NCI-H2107 treated with DMSO at 0.1 percent for 48 hours (cell line): ENCODE data around the gene ALS2CL.
A peak's percentile ranks its signal among the peaks of the same experiment; 100 is the strongest.

Experiments
- DNase-seq: peaks from one replicate; lab custom pipeline; 2025; ENCODE audit not compliant: unreplicated experiment; lab: John Stamatoyannopoulos, UW

Gene ALS2CL

DNA sequence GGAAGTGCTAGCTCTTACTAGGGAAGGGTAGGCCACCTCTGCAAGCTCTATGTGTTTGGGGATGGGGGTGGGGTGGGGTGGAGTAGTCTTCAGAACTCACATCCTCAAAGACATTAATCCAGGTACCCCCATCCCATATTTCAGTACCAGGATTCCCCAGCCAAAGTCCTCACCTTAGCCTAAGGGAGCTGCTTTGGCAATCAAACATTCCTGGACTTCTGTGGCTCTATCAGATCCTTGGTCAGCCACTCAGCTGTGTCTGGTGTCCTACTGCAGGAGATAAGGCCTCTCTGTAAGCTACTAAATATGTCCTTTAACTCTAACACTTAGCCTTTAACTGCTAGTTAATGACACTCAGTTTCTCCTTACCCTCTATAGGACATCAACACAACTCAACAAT is 54.3 kb downstream of the ALS2CL start:
- DNase-seq, result no peak

DNA sequence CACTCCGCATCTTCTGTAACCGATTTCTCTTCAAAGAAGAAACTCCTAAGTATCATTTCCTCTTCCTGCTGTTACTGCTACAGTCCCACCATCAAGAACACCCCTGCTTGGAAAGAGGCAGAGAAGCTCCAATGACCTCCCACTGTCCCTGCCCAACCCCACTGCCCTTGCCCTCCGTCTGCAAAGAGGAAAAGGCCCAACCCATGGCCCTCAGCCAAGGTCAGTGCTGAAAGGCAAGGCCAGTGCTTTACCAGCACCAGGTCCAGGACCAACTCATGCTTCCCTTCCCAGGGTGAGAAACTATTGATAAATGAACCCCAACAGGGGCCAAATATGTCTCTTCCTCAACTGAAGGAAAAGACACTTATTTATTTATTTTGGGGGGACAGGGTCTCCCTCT is 58.6 kb downstream of the ALS2CL start:
- DNase-seq, result no peak

DNA sequence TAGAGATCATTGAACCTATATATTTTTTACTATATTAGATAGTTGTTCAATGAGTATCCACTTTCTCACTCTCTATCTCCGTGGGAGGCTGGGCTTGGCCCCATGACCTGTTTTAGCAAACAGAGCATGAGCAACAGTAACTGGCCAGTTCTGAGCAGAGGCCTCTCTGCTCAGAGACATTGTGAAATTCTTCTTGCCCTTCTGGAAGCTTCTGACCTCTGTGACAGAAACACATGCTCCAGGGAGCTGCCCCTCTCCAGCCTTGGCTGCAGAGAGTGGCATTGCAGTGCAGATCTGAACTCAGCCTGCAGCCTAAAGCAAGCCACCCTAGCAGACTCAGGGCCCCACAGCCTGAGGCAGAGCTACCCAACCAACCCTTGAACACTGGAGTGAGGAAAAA is 60.7 kb downstream of the ALS2CL start:
- no peak for DNase-seq

DNA sequence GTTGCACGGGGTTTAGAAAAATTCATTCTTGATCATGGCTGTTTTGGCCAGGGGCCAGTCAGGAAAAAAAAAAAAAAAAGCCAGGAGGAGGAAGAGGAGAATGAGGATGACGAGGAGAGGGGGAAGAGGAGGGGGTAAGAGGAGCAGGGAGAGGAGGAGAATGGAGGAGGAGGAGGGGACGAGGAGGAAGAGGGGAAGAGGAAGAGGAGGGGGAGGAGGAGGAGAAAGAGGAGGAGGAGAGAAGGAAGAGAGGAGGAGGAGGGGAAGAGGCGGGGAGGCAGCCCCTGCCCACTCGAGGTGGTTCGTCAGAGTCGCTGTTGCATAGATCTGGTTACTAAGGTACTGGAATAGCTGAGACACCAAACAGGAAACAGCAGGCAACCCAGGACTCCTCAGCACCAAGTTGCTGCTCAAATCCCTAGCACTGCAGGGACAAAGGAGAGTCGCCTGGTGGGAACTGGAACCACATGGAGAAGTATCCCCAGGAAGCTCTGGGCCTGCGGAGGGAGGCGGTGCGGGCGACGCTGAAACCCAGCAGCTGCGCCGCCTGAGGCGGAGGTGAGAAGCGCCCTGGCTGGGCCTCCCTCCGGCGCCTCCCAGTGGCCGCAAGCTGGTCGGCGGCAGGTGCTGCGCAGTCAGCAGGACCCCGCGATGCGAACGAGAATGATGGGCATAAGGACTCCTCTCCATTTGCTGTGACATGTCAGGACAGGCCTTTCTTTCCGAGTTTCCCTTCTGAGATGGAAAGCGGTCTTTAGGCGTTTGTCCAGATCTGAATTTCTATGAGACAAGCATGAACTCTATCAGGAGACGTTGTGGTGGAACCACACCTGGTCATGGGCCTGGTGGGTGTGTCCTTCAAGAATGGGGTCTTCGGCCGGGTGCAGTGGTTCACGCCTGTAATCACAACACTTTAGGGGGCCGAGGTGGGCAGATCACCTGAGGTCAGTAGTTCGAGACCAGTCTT is 63.6 kb downstream of the ALS2CL start:
- peak; percentile 7 for DNase-seq

DNA sequence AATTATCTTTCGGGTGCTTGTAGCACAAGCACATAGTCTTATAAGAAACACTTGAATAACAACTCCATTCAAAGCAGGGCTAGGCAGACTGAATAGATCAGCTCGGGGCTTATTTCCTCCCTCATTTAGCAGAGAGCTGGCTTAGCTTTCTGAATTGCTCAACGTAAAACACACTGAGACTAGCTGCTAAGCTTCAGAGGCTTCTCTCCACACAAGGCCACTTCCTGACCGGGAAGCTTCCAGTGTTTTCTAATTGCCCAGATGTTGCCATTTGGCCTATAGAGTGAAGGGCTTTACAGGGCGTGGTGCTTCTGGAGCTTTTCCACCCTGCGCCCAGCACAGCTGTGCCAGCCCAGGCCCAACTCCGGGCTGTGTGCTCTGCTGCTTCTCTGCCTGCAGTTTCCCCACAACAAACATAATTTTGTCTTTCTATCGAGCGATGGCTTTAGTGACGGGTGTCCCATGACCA is 64.5 kb downstream of the ALS2CL start:
- DNase-seq, result no peak

DNA sequence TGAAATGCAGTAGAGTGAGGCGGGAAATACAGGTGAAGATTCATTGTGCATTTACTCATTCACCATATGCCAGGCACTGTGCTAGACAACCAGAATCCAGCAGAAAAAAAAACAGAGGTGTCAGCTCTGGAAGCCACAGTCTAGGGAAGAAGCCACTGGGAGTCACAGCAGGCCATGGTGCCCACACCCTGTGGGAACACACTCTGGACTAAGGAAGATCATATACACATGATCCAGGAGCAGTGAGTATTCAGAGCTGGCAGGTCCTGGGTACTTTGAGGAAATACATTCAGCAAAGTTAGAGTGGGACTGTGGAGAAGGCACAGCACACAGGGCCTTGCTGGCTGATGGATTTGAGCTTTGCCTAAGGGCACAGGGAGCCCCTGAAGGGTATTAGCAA is 66.4 kb downstream of the ALS2CL start:
- DNase-seq, result no peak

DNA sequence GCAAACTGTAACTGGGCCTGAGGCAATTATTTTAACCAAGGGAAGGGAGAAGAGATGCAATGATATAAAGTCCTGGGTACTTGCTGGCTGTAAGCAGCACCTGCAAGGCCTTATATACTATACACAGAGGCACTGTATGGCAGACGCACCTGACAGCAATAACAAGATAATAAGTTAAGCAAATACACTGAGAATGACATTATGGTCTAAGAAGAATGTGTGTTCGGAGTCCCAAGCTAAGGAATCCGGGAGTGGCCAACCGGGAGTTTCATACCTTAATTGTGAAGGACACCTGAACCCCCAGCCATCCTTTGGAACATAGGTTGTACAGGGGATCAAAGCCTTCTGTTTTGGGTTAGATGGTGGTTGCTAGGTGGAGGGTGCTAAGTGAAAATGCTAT is 67.4 kb downstream of the ALS2CL start:
- DNase-seq, result no peak

DNA sequence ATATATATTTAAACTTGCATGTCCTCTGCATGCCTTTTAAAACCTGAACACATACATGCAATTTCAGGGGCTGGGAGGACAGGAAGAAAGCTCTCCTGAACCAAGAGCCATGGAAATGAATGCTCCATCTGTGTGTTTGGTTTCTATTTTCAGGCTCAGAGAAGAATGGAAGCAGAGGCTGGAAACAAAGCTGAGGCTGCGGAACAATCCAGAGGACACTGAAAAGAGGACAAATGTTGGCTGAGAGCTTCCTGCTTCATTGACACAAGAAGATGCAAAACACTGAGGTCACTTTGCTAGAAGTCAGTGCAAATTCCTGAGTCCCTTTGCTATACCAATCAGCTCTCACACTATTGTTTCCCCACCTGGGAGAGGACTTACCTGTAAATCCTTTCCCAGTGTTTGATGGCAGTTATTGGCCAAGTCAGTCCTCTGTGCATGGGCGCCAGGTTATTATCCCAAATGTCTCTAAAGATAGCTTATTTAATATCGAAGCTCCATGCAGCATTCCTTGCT is 68.4 kb downstream of the ALS2CL start:
- DNase-seq, result no peak

DNA sequence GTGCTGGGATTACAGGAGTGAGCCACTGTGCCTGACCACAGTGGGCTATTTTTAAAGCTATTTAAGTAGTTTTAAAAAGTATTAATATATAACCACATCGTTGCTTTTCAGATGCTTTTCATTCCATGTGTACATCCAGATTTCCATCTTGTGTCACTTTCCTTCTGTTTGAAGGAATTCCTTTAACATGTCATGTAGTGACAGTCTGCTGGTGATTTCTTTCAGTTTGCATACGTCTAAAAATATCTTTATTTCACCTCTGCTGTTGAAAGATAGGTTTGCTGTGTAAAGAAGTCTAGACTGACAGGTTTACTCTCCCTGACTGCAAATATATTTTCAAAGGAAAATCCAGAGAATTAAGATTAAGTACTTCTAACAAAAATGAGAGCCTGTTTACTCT is 68.9 kb downstream of the ALS2CL start:
- no peak for DNase-seq

DNA sequence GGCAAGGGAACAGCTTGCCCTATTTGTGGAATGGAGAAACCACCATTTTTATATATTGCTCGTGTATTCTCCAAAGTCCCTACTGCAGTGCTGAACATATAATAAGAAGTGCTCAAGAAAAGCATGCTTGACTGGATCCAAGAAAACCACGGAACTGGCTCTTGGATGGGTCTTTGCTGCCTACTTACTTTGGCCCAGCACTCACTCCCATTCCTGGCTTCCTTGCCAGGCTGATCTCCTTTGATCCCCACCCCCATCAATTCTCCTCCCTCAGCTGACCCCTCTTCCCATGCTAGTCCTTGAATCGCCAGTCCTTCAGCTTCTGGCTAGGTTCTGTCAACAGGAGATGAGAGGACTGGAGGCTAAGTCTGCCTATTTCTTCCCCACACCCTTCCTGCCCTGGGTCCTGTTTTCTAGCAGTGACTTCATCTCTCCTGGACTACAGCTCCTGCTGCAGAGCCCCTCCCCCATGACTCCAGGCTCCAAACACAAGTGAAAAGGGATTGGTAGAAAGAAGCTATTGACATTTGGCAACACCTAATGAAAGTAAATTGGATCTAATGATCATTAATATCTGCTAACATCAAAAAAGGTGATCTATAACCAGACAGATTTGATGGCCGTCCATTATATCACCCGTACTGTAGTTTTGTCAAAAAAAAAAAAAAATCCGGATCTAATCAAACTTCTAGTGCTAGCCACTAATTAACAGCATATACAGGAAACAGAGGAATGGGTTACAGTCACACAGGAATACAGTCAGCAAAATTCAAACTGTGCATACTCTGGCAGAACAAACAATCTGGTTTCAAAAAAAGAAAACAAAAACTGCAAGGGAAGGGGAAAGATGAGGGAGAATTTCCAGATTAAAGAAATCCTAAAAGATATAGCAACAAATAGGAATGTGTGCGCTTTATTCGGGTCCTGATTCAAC is 73.4 kb downstream of the ALS2CL start:
- DNase-seq, result no peak
